HCT116 (cell line): Measurements from ENCODE around the gene TCP1. TPM values are rescaled to one million over a fixed set of nuclear protein-coding genes. Genes with fewer than 3 reads are reported as not detected.

Experiments used
- ATAC-seq: fragments of 200-7000 bp; cut with Tn5 transposase; 2 replicates; pipeline ENCODE4 v1.9.1; 2020; ENCODE audit warnings: mild to moderate bottlenecking, moderate library complexity
- BruUV-seq: library from RNA; stranded (reverse); fragments of 400-500 nt; replicated peaks from 2 replicates; lab custom pipeline; 2021; lab: Mats Ljungman, UMichigan
- CTCF ChIA-PET: fragments of 300-600 bp; sonication (Branson Sonifier 250); formaldehyde crosslinking; loops from one replicate; lab custom pipeline; 2021; ENCODE audit warnings: antibody characterized with exemption; lab: Charles Lee
- POLR2A ChIA-PET: fragments of 300-600, 350-600 bp; sonication (Branson Sonifier 250); formaldehyde crosslinking; loops from one replicate; lab custom pipeline; 2021; ENCODE audit warnings: antibody characterized with exemption; lab: Charles Lee
- RAD21 ChIA-PET, 2 experiments: fragments of 300-600 bp; sonication (Branson Sonifier 250); formaldehyde crosslinking; loops; one replicate each; lab custom pipeline; 2023; ENCODE audit warnings: low total read pairs in 2 of 2; ENCODE audit not compliant: uncharacterized antibody in 2 of 2, unreplicated experiment in 2 of 2, low non-redundant PET in 1 of 2; lab: Charles Lee
- DNase-seq: peaks from one replicate; pipeline ENCODE4 v3.0.0-alpha.2; 2010; ENCODE audit warnings: low read depth, low spot score
- H2AFZ ChIP-seq: fragments of 200-600 bp; shearing (Covaris generic), sonication (generic); 2 replicates; pipeline ENCODE4 v1.6.1; 2017; ENCODE audit warnings: low read depth, mixed run types, mixed read lengths, antibody characterized with exemption, low read length; ENCODE audit not compliant: poor library complexity, severe bottlenecking
- H3K27ac ChIP-seq: 2 replicates; pipeline ENCODE4 v1.5.1; 2012; ENCODE audit warnings: low read depth, low read length
- H3K27me3 ChIP-seq: fragments of 200-600 bp; sonication (generic); 2 replicates; pipeline ENCODE4 v1.6.1; 2016; ENCODE audit warnings: mixed run types, low read length, mixed read lengths; ENCODE audit not compliant: insufficient read depth
- H3K36me3 ChIP-seq, 2 experiments: fragments of 200-500 bp in 1 of 2; fragments of 200-600 bp in 1 of 2; sonication (Bioruptor generic) in 1 of 2; sonication (generic) in 1 of 2; 2 replicates each; pipeline versions ENCODE4 v1.5.1 to v1.6.1; 2014 to 2016; ENCODE audit warnings: low read length in 2 of 2, inconsistent platforms in 1 of 2, mixed read lengths in 1 of 2, mixed run types in 1 of 2; ENCODE audit not compliant: insufficient read depth in 2 of 2, control insufficient read depth in 1 of 2
- H3K4me1 ChIP-seq, 2 experiments: fragments of 200-600 bp in 1 of 2; sonication (generic) in 1 of 2; 2 replicates each; pipeline versions ENCODE4 v1.5.1 to v1.6.1; 2012 to 2017; ENCODE audit warnings: low read length in 2 of 2, inconsistent platforms in 1 of 2, mild to moderate bottlenecking in 1 of 2, mixed read lengths in 1 of 2, mixed run types in 1 of 2, moderate library complexity in 1 of 2; ENCODE audit not compliant: insufficient read depth in 2 of 2, control insufficient read depth in 1 of 2
- H3K4me2 ChIP-seq: fragments of 200-600 bp; sonication (generic); 2 replicates; pipeline ENCODE4 v1.6.1; 2017; ENCODE audit warnings: mixed run types, low read length, mixed read lengths
- H3K4me3 ChIP-seq, 2 experiments: fragments of 200-600 bp in 1 of 2; sonication (generic) in 1 of 2; replicated peaks in 1 of 2; 2 replicates each; pipeline ENCODE4 v1.5.1; 2011 to 2016; ENCODE audit warnings: low read length in 2 of 2, control low read depth in 1 of 2, low read depth in 1 of 2, mild to moderate bottlenecking in 1 of 2, mixed read lengths in 1 of 2, mixed run types in 1 of 2
- H3K79me2 ChIP-seq: fragments of 200-600 bp; sonication (generic); 2 replicates; pipeline ENCODE4 v1.6.1; 2017; ENCODE audit warnings: mild to moderate bottlenecking, mixed run types, low read length, moderate library complexity, mixed read lengths; ENCODE audit not compliant: insufficient read depth
- H3K9ac ChIP-seq: fragments of 200-600 bp; sonication (generic); 2 replicates; pipeline ENCODE4 v1.6.1; 2016; ENCODE audit warnings: low read length, mixed read lengths
- H3K9me2 ChIP-seq: fragments of 200-600 bp; sonication (generic), shearing (Covaris generic); 2 replicates; pipeline ENCODE4 v1.6.1; 2017; ENCODE audit warnings: mixed run types, mild to moderate bottlenecking, moderate library complexity; ENCODE audit not compliant: insufficient read depth
- H3K9me3 ChIP-seq, 2 experiments: fragments of 200-500 bp in 1 of 2; fragments of 200-600 bp in 1 of 2; sonication (Bioruptor generic) in 1 of 2; sonication (generic) in 1 of 2; 2 replicates each; pipeline ENCODE4 v1.6.1; 2014 to 2017; ENCODE audit warnings: low read length in 2 of 2, mixed read lengths in 2 of 2, inconsistent platforms in 1 of 2, low read depth in 1 of 2, mild to moderate bottlenecking in 1 of 2, mixed run types in 1 of 2, moderate library complexity in 1 of 2; ENCODE audit not compliant: control insufficient read depth in 1 of 2, insufficient read depth in 1 of 2
- H4K20me1 ChIP-seq: fragments of 200-600 bp; sonication (generic), shearing (Covaris generic); 2 replicates; pipeline ENCODE4 v1.6.1; 2017; ENCODE audit warnings: mixed run types, mild to moderate bottlenecking, moderate library complexity; ENCODE audit not compliant: insufficient read depth
- CBX3 ChIP-seq: IDR thresholded peaks from 2 replicates; pipeline ENCODE4 v1.6.1; 2012; ENCODE audit warnings: low read depth
- EGR1 ChIP-seq: IDR thresholded peaks from 2 replicates; pipeline ENCODE4 v1.6.1; 2012; ENCODE audit warnings: low read depth
- EZH2 ChIP-seq: fragments of 200-600 bp; sonication (generic); IDR thresholded peaks from 2 replicates; pipeline ENCODE4 v1.6.1; 2017; ENCODE audit warnings: antibody characterized with exemption, mixed run types
- JUND ChIP-seq: IDR thresholded peaks from 2 replicates; pipeline ENCODE4 v1.6.1; 2012
- POLR2A ChIP-seq: IDR thresholded peaks from 2 replicates; pipeline ENCODE4 v1.7.0; 2011; ENCODE audit warnings: borderline replicate concordance; ENCODE audit not compliant: insufficient read depth, insufficient read length; ENCODE audit errors: extremely low read depth
- POLR2AphosphoS5 ChIP-seq: IDR thresholded peaks from 2 replicates; pipeline ENCODE4 v1.6.1; 2011; ENCODE audit warnings: mild to moderate bottlenecking, low read depth, low read length, moderate library complexity
- RAD21 ChIP-seq: IDR thresholded peaks from 2 replicates; pipeline ENCODE4 v1.6.1; 2012; ENCODE audit warnings: low read depth, mild to moderate bottlenecking
- SIN3A ChIP-seq: IDR thresholded peaks from 2 replicates; pipeline ENCODE4 v1.6.1; 2012; ENCODE audit warnings: low read depth
- TCF7L2 ChIP-seq: IDR thresholded peaks from 2 replicates; pipeline ENCODE4 v1.7.0; 2011; ENCODE audit warnings: borderline replicate concordance, inconsistent platforms; ENCODE audit not compliant: insufficient read depth, insufficient read length; ENCODE audit errors: extremely low read depth
- ZNF274 ChIP-seq: fragments of 200-500 bp; sonication (Bioruptor generic); IDR thresholded peaks from 2 replicates; pipeline ENCODE4 v1.6.1; 2014; ENCODE audit warnings: mild to moderate bottlenecking, low read depth, low read length, inconsistent platforms
- intact Hi-C: fragments of 100-400 bp; cut with micrococcal nuclease; formaldehyde crosslinking; loops from 2 replicates; pipeline ENCODE4 v1.10.0; 2022
- total RNA-seq: library from RNA; stranded (reverse); gene quantifications from one replicate; pipeline ENCODE4 v1.2.1, GENCODE V29; 2021; ENCODE audit not compliant: unreplicated experiment
- TF ChIP-seq, protein P1 (sequence below): IDR thresholded peaks from 2 replicates; pipeline ENCODE4 v1.6.1; 2012
- TF ChIP-seq, protein P2 (sequence below), 3 experiments: fragments of 200-600 bp in 1 of 3; sonication (generic) in 1 of 3; IDR thresholded peaks in 2 of 3; conservative IDR thresholded peaks in 1 of 3; 2 replicates each; pipeline ENCODE4 v1.5.1; 2012 to 2017; ENCODE audit warnings: low read depth in 2 of 3, low read length in 2 of 3, antibody characterized with exemption in 1 of 3, borderline replicate concordance in 1 of 3, control low read depth in 1 of 3, mild to moderate bottlenecking in 1 of 3, mixed read lengths in 1 of 3, mixed run types in 1 of 3, moderate library complexity in 1 of 3; ENCODE audit not compliant: insufficient read depth in 1 of 3
- TF ChIP-seq, protein P3 (sequence below): IDR thresholded peaks from 2 replicates; pipeline ENCODE4 v1.6.1; 2012; ENCODE audit warnings: low read depth

Gene TCP1
- total RNA-seq, 1 experiment from 2014 or later: 447 TPM

DNA sequence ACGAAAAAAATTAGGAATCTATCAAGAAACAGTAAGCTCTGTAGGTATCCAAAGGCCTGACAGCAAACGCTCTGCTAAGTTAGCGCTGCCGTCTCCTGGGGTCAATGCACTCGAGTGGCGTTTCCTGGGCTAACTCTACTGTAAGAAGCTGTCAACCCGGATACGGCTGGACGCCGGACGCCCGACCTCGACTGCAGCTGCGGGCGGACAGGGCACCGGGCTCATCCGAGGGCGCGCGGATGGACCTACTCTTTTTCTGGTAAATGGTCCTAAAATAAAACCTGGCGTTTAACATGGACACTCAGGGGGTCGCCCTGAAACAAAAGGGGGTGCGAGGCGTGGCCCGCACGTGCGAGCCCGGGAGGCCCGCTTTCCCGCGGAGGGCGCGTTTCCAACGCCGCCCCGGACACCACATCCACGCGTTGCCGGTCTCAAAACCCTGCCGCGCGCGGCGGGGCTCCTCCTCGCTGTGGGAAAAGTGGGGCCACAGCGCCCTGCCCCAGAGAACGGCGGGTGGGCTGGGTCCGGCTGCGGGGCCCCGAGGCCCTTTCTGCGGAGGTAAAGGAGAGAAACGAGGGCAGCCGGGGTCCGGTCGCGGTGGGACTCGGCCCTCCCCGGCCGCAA lies 537 bp downstream of the TCP1 start:
- Histone ChIP-seq H4K20me1 (peaks cover 36% of the 10 kb centered on the region; the same call in 1 of the 2 replicates), H3K27me3 (no peaks in the 10 kb centered on the region), H3K9me3 (no peaks in the 10 kb centered on the region), H3K4me3 (peak overlapping the region; percentile 92 to 97), H3K9me2 (no peaks in the 10 kb centered on the region), H2AFZ (no peak overlapping the region), H3K4me2 (peak overlapping the region; percentile 89), H3K9ac (peak overlapping the region; percentile 92), H3K36me3 (peaks cover 32 to 57% of the 10 kb centered on the region in 2 experiments), H3K27ac (peak overlapping the region; percentile 70), H3K79me2 (peaks cover 92% of the 10 kb centered on the region), H3K4me1 (peaks cover 11 to 20% of the 10 kb centered on the region in 2 experiments; a peak in 3 of 4 replicates)
- BruUV-seq: no TSS peak
- ChIA-PET POLR2A (interaction anchor here (0.9 to 1.3 kb wide), 6 partner anchors 11 to 97 kb away, joined by 3 to 20 read pairs (median 4); partner anchors contain the start of gene WTAP), CTCF (no interaction called here), RAD21 (no interaction called here)
- DNase-seq (no peak), ATAC-seq (no peak; the same call in 1 of the 2 replicates)
- intact Hi-C loops: loop anchor here (1.0 to 5.0 kb wide), 3 partner anchors 26 to 178 kb away; partner anchors contain the start of genes ACAT2, IGF2R and WTAP
- no peak for TF ChIP-seq POLR2AphosphoS5
- no peak for TF ChIP-seq CBX3
- no peak for TF ChIP-seq JUND
- TF ChIP-seq EGR1: no peak
- TF ChIP-seq, protein P1, sequence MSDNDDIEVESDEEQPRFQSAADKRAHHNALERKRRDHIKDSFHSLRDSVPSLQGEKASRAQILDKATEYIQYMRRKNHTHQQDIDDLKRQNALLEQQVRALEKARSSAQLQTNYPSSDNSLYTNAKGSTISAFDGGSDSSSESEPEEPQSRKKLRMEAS: peak; percentile 31; the same call in 1 of the 2 replicates
- TF ChIP-seq SIN3A: peak; percentile 10; the same call in 1 of the 2 replicates

DNA sequence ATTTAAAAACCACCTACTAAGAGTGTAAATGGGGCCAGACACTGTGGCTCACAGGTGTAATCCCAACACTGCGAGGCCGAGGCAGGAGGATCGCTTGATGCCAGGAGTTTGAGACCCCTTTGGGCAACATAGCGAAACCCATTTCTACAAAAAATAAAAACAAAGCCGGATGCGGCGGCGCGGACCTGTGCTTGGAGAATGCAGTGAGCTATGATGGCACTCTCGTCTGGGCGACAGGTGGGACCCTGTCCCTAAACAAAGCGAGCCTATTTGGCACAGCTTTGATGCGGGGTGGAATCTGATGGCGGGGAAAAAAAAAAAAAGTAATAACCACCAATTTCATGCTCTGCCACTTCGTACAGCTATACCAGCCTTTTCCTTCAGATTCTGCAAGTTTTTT lies 1.1 kb downstream of the TCP1 start:
- peaks cover 92% of the 10 kb centered on the region for H3K79me2 ChIP-seq
- H3K9ac ChIP-seq: peak overlapping the region; percentile 92
- intact Hi-C loops: loop anchor here (2.0 to 5.0 kb wide), 2 partner anchors 25 to 179 kb away; partner anchors contain the start of genes ACAT2 and IGF2R
- H3K9me3 ChIP-seq: no peaks in the 10 kb centered on the region
- H3K27ac ChIP-seq: peak overlapping the region; percentile 70; the same call in 1 of the 2 replicates
- peaks cover 35 to 62% of the 10 kb centered on the region in 2 experiments for H3K36me3 ChIP-seq
- H3K4me3 ChIP-seq: peak overlapping the region; percentile 92 to 97
- ChIA-PET POLR2A (no interaction called here), RAD21 (no interaction called here), CTCF (no interaction called here)
- ATAC-seq: no peak
- H3K4me1 ChIP-seq: peaks cover 11 to 20% of the 10 kb centered on the region in 2 experiments; a peak in 3 of 4 replicates
- peak overlapping the region; percentile 89 for H3K4me2 ChIP-seq
- H4K20me1 ChIP-seq: peaks cover 41% of the 10 kb centered on the region; the same call in 1 of the 2 replicates
- DNase-seq: no peak
- H3K27me3 ChIP-seq: no peaks in the 10 kb centered on the region
- TSS peak; percentile 39 for BruUV-seq
- H2AFZ ChIP-seq: no peak overlapping the region
- no peaks in the 10 kb centered on the region for H3K9me2 ChIP-seq
- TF ChIP-seq, protein P2, sequence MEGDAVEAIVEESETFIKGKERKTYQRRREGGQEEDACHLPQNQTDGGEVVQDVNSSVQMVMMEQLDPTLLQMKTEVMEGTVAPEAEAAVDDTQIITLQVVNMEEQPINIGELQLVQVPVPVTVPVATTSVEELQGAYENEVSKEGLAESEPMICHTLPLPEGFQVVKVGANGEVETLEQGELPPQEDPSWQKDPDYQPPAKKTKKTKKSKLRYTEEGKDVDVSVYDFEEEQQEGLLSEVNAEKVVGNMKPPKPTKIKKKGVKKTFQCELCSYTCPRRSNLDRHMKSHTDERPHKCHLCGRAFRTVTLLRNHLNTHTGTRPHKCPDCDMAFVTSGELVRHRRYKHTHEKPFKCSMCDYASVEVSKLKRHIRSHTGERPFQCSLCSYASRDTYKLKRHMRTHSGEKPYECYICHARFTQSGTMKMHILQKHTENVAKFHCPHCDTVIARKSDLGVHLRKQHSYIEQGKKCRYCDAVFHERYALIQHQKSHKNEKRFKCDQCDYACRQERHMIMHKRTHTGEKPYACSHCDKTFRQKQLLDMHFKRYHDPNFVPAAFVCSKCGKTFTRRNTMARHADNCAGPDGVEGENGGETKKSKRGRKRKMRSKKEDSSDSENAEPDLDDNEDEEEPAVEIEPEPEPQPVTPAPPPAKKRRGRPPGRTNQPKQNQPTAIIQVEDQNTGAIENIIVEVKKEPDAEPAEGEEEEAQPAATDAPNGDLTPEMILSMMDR (IDR thresholded peaks at IDR 0.05 in 2 of 3, conservative IDR thresholded peaks at IDR 0.05 in 1 of 3; ENCODE audit: borderline replicate concordance in 1 of 3, insufficient read depth in 1 of 3, low read depth in 2 of 3, low read length in 2 of 3): no peak
- TF ChIP-seq TCF7L2: no peak
- no peak for TF ChIP-seq POLR2AphosphoS5
- TF ChIP-seq POLR2A: no peak
- TF ChIP-seq EZH2: no peak
- TF ChIP-seq, protein P3, sequence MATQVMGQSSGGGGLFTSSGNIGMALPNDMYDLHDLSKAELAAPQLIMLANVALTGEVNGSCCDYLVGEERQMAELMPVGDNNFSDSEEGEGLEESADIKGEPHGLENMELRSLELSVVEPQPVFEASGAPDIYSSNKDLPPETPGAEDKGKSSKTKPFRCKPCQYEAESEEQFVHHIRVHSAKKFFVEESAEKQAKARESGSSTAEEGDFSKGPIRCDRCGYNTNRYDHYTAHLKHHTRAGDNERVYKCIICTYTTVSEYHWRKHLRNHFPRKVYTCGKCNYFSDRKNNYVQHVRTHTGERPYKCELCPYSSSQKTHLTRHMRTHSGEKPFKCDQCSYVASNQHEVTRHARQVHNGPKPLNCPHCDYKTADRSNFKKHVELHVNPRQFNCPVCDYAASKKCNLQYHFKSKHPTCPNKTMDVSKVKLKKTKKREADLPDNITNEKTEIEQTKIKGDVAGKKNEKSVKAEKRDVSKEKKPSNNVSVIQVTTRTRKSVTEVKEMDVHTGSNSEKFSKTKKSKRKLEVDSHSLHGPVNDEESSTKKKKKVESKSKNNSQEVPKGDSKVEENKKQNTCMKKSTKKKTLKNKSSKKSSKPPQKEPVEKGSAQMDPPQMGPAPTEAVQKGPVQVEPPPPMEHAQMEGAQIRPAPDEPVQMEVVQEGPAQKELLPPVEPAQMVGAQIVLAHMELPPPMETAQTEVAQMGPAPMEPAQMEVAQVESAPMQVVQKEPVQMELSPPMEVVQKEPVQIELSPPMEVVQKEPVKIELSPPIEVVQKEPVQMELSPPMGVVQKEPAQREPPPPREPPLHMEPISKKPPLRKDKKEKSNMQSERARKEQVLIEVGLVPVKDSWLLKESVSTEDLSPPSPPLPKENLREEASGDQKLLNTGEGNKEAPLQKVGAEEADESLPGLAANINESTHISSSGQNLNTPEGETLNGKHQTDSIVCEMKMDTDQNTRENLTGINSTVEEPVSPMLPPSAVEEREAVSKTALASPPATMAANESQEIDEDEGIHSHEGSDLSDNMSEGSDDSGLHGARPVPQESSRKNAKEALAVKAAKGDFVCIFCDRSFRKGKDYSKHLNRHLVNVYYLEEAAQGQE: no peak
- TF ChIP-seq RAD21: no peak
- TF ChIP-seq ZNF274: no peak
